ENCODE data around the gene STX4.

DNA sequence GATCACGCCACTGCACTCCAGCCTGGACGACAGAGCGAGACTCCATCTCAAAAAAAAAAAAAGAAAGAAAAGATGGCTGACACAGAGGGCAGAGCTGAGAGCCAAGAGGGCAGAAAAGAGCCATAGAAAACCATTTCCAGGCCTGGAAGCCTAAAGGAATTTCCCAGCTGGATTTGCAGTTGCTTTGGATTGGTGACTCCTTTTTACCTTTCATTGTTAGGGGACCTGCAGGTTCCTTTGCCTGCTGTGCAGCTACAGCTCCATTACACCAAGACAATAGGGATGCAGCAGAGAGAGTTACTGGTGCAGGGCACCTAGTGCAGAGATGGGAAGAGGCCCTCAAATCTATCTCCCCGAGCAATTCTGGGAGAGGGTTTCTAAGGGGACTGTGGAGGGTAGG, 22.3 kb downstream of the STX4 start:
- TF ChIP-seq, protein P1, sequence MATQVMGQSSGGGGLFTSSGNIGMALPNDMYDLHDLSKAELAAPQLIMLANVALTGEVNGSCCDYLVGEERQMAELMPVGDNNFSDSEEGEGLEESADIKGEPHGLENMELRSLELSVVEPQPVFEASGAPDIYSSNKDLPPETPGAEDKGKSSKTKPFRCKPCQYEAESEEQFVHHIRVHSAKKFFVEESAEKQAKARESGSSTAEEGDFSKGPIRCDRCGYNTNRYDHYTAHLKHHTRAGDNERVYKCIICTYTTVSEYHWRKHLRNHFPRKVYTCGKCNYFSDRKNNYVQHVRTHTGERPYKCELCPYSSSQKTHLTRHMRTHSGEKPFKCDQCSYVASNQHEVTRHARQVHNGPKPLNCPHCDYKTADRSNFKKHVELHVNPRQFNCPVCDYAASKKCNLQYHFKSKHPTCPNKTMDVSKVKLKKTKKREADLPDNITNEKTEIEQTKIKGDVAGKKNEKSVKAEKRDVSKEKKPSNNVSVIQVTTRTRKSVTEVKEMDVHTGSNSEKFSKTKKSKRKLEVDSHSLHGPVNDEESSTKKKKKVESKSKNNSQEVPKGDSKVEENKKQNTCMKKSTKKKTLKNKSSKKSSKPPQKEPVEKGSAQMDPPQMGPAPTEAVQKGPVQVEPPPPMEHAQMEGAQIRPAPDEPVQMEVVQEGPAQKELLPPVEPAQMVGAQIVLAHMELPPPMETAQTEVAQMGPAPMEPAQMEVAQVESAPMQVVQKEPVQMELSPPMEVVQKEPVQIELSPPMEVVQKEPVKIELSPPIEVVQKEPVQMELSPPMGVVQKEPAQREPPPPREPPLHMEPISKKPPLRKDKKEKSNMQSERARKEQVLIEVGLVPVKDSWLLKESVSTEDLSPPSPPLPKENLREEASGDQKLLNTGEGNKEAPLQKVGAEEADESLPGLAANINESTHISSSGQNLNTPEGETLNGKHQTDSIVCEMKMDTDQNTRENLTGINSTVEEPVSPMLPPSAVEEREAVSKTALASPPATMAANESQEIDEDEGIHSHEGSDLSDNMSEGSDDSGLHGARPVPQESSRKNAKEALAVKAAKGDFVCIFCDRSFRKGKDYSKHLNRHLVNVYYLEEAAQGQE (IDR thresholded peaks at IDR 0.05), result no peak
- TF ChIP-seq POLR2A (IDR thresholded peaks at IDR 0.05; ENCODE audit: low read length) (no peak), HDAC2 (IDR thresholded peaks at IDR 0.05) (no peak), SMC3 (IDR thresholded peaks at IDR 0.05) (no peak), MAZ (IDR thresholded peaks at IDR 0.05; ENCODE audit: borderline replicate concordance, low read depth, low read length) (no peak), CEBPB (IDR thresholded peaks at IDR 0.05) (no peak), NR3C1 (IDR thresholded peaks at IDR 0.05) (no peak), CHD2 (IDR thresholded peaks at IDR 0.05; ENCODE audit: low read length, partially characterized antibody) (no peak)
- TF ChIP-seq, protein P2, sequence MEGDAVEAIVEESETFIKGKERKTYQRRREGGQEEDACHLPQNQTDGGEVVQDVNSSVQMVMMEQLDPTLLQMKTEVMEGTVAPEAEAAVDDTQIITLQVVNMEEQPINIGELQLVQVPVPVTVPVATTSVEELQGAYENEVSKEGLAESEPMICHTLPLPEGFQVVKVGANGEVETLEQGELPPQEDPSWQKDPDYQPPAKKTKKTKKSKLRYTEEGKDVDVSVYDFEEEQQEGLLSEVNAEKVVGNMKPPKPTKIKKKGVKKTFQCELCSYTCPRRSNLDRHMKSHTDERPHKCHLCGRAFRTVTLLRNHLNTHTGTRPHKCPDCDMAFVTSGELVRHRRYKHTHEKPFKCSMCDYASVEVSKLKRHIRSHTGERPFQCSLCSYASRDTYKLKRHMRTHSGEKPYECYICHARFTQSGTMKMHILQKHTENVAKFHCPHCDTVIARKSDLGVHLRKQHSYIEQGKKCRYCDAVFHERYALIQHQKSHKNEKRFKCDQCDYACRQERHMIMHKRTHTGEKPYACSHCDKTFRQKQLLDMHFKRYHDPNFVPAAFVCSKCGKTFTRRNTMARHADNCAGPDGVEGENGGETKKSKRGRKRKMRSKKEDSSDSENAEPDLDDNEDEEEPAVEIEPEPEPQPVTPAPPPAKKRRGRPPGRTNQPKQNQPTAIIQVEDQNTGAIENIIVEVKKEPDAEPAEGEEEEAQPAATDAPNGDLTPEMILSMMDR (IDR thresholded peaks at IDR 0.05), result no peak
- TF ChIP-seq, protein P3, sequence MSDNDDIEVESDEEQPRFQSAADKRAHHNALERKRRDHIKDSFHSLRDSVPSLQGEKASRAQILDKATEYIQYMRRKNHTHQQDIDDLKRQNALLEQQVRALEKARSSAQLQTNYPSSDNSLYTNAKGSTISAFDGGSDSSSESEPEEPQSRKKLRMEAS (IDR thresholded peaks at IDR 0.05), result no peak

Measured in A549 (cell line).